NCI-H1694 treated with DMSO at 0.1 percent for 48 hours (cell line): ENCODE data around the gene PRRT1B.
"Not testable (repeated sequence)": the region's sequence is repeated elsewhere in the genome, so short reads cannot be mapped to it uniquely, and the experiment has no call there.

Source experiments
- DNase-seq: peaks from one replicate; lab custom pipeline; 2025; lab: John Stamatoyannopoulos, UW

The PRRT1B gene

GRCh38 chr9:131522257-131523085 lies 22.9 kb upstream of the PRRT1B start:
- no peak for DNase-seq

GRCh38 chr9:131523086-131523388 lies 22.3 kb upstream of the PRRT1B start:
- no peak for DNase-seq

- no peak for DNase-seq
Measured at GRCh38 chr9:131523451-131524435, 21.6 kb upstream of the PRRT1B start.

- DNase-seq: no peak
Measured at GRCh38 chr9:131524665-131525315, 20.5 kb upstream of the PRRT1B start.

GRCh38 chr9:131525643-131526565 lies 19.4 kb upstream of the PRRT1B start:
- DNase-seq: no peak

- no peak for DNase-seq
Measured at GRCh38 chr9:131528186-131528585, 17.1 kb upstream of the PRRT1B start.

- no peak for DNase-seq
Measured at GRCh38 chr9:131528886-131529505, 16.3 kb upstream of the PRRT1B start.

- DNase-seq: no peak
Measured at GRCh38 chr9:131529597-131530545, 15.5 kb upstream of the PRRT1B start.

GRCh38 chr9:131530546-131530919 lies 14.8 kb upstream of the PRRT1B start:
- no peak for DNase-seq

- DNase-seq: peak; percentile 55
Measured at GRCh38 chr9:131530920-131531832, 14.1 kb upstream of the PRRT1B start, which contains the start of gene UCK1. UCK1 (minus strand) TSS chr9:131531263; CDS start chr9:131531174, 89 bp downstream.

GRCh38 chr9:131534721-131535237 lies 10.5 kb upstream of the PRRT1B start:
- no peak for DNase-seq

GRCh38 chr9:131537946-131538345 lies 7.4 kb upstream of the PRRT1B start:
- DNase-seq: no peak

GRCh38 chr9:131539223-131539923 lies 6.0 kb upstream of the PRRT1B start:
- no peak for DNase-seq

- no peak for DNase-seq
Measured at GRCh38 chr9:131543141-131543540, 2.2 kb upstream of the PRRT1B start.

- no peak for DNase-seq
Measured at GRCh38 chr9:131545786-131546335, 538 bp downstream of the PRRT1B start.

- peak; percentile 4 for DNase-seq
Measured at GRCh38 chr9:131546336-131547084, 1.2 kb downstream of the PRRT1B start.

- DNase-seq: not testable (repeated sequence)
Measured at GRCh38 chr9:131549186-131549585, 3.9 kb downstream of the PRRT1B start.
